HEK293 (cell line): Measurements from ENCODE around the gene GLB1L2.

Experiments
- CTCF ChIA-PET: fragments of 350-600 bp; formaldehyde crosslinking; extraction: SDS; loops from one replicate; lab custom pipeline; 2021; ENCODE audit warnings: antibody characterized with exemption; lab: Yijun Ruan, JAX
- POLR2A ChIA-PET: fragments of 300-600 bp; formaldehyde crosslinking; extraction: SDS; loops from one replicate; lab custom pipeline; 2020; ENCODE audit warnings: antibody characterized with exemption, inconsistent platforms; lab: Yijun Ruan, JAX
- H3K27ac ChIP-seq: fragments of 200-500 bp; sonication (Bioruptor generic); 2 replicates; pipeline ENCODE4 v1.5.1; 2014; ENCODE audit warnings: low read depth, low read length, control low read depth, inconsistent platforms; ENCODE audit errors: extremely low read depth
- H3K36me3 ChIP-seq, 2 experiments: fragments of 200-500 bp in 1 of 2; sonication (Bioruptor generic) in 1 of 2; 1 replicate in 1 of 2; 2 replicates in 1 of 2; pipeline ENCODE4 v1.5.1; 2014 to 2017; ENCODE audit warnings: inconsistent platforms in 2 of 2, low read length in 2 of 2; ENCODE audit not compliant: control insufficient read depth in 2 of 2, insufficient read depth in 1 of 2
- H3K4me1 ChIP-seq: fragments of 200-500 bp; sonication (Bioruptor generic); 2 replicates; pipeline ENCODE4 v1.5.1; 2014; ENCODE audit warnings: mild to moderate bottlenecking, low read length, inconsistent platforms; ENCODE audit not compliant: control insufficient read depth, insufficient read depth
- H3K4me3 ChIP-seq: 2 replicates; pipeline ENCODE4 v1.5.1; 2011; ENCODE audit warnings: low read depth, mild to moderate bottlenecking, control low read depth, low read length, moderate library complexity
- H3K9me3 ChIP-seq: fragments of 200-500 bp; sonication (Bioruptor generic); 2 replicates; pipeline ENCODE4 v1.5.1; 2014; ENCODE audit warnings: low read depth, low read length, inconsistent platforms; ENCODE audit not compliant: control insufficient read depth, insufficient read depth
- PRDM10 ChIP-seq: fragments of 450-650 bp; formaldehyde crosslinking; IDR thresholded peaks from 2 replicates; pipeline ENCODE4 v1.5.1; 2016; ENCODE audit warnings: missing biosample characterization, missing genetic modification characterization
- PRDM2 ChIP-seq: fragments of 450-650 bp; formaldehyde crosslinking; IDR thresholded peaks from 2 replicates; pipeline ENCODE4 v1.5.1; 2016; ENCODE audit warnings: missing biosample characterization, missing genetic modification characterization, borderline replicate concordance
- RBAK ChIP-seq: fragments of 450-650 bp; formaldehyde crosslinking; IDR thresholded peaks from 2 replicates; pipeline ENCODE4 v1.5.1; 2016; ENCODE audit warnings: missing biosample characterization, missing genetic modification characterization
- REPIN1 ChIP-seq: fragments of 450-650 bp; formaldehyde crosslinking; IDR thresholded peaks from 2 replicates; pipeline ENCODE4 v1.5.1; 2017; ENCODE audit warnings: missing biosample characterization, missing genetic modification characterization, low read depth
- ZBTB10 ChIP-seq: fragments of 450-650 bp; formaldehyde crosslinking; IDR thresholded peaks from 2 replicates; pipeline ENCODE4 v1.5.1; 2016; ENCODE audit warnings: missing biosample characterization, missing genetic modification characterization
- ZFHX2 ChIP-seq: fragments of 450-650 bp; formaldehyde crosslinking; conservative IDR thresholded peaks from 2 replicates; pipeline ENCODE4 v1.5.1; 2016; ENCODE audit warnings: missing biosample characterization, missing genetic modification characterization
- ZFP3 ChIP-seq: fragments of 450-650 bp; formaldehyde crosslinking; IDR thresholded peaks from 2 replicates; pipeline ENCODE4 v1.5.1; 2016; ENCODE audit warnings: low read depth, missing biosample characterization, missing genetic modification characterization
- ZNF146 ChIP-seq: fragments of 450-650 bp; formaldehyde crosslinking; IDR thresholded peaks from 2 replicates; pipeline ENCODE4 v1.5.1; 2016; ENCODE audit warnings: missing biosample characterization, missing genetic modification characterization
- ZNF184 ChIP-seq: fragments of 450-650 bp; IDR thresholded peaks from 2 replicates; pipeline ENCODE4 v1.5.1; 2018; ENCODE audit warnings: missing biosample characterization, mild to moderate bottlenecking, missing genetic modification characterization
- ZNF221 ChIP-seq: fragments of 450-650 bp; formaldehyde crosslinking; IDR thresholded peaks from 2 replicates; pipeline ENCODE4 v1.5.1; 2017; ENCODE audit warnings: missing biosample characterization, missing genetic modification characterization, borderline replicate concordance
- ZNF658 ChIP-seq: fragments of 450-650 bp; formaldehyde crosslinking; IDR thresholded peaks from 2 replicates; pipeline ENCODE4; 2016; ENCODE audit warnings: missing biosample characterization, missing genetic modification characterization
- ZNF670 ChIP-seq: fragments of 450-650 bp; formaldehyde crosslinking; IDR thresholded peaks from 2 replicates; pipeline ENCODE4 v1.5.1; 2016; ENCODE audit warnings: missing biosample characterization, missing genetic modification characterization, low read depth
- ZNF843 ChIP-seq: fragments of 450-650 bp; formaldehyde crosslinking; IDR thresholded peaks from 2 replicates; pipeline ENCODE4 v1.5.1; 2016; ENCODE audit warnings: missing biosample characterization, missing genetic modification characterization
- ZSCAN4 ChIP-seq: fragments of 450-650 bp; formaldehyde crosslinking; IDR thresholded peaks from 2 replicates; pipeline ENCODE4 v1.5.1; 2017; ENCODE audit warnings: missing biosample characterization, missing genetic modification characterization

Gene GLB1L2

GRCh38 chr11:134399996-134400395 is 68.2 kb downstream of the GLB1L2 start:
- Histone ChIP-seq H3K27ac (no peak overlapping the region), H3K9me3 (no peaks in the 10 kb centered on the region), H3K4me3 (no peak overlapping the region), H3K36me3 (no peaks in the 10 kb centered on the region), H3K4me1 (no peaks in the 10 kb centered on the region)
- TF ChIP-seq PRDM2 (tag by site-specific recombination) (no peak), PRDM10 (tag by site-specific recombination) (no peak), ZNF184 (tag by site-specific recombination) (no peak), ZNF221 (tag by site-specific recombination) (no peak), ZNF146 (tag by site-specific recombination) (no peak), ZBTB10 (tag by site-specific recombination) (no peak), ZNF658 (tag by site-specific recombination) (no peak), ZNF670 (tag by site-specific recombination) (no peak), REPIN1 (tag by site-specific recombination) (no peak), ZNF843 (tag by site-specific recombination) (no peak), RBAK (no peak), ZFP3 (tag by site-specific recombination) (no peak), ZSCAN4 (no peak), ZFHX2 (tag by site-specific recombination) (no peak)
- POLR2A ChIA-PET = no interaction called here
- CTCF ChIA-PET = interaction anchor here (0.7 kb wide), 1 partner anchor 673 kb away, joined by 3 read pairs; no protein-coding TSS in a partner anchor
